Measurements from ENCODE around the gene GSN. TPM values are rescaled to one million over a fixed set of nuclear protein-coding genes. Genes with fewer than 3 reads are reported as not detected.

Gene GSN
- total and polyA plus RNA-seq, 10 of the 15 experiments (the other 5 are each of a cell fraction or from before 2014, with no cell fraction given) = 0.66 to 9.2 (median 6.2) TPM

DNA sequence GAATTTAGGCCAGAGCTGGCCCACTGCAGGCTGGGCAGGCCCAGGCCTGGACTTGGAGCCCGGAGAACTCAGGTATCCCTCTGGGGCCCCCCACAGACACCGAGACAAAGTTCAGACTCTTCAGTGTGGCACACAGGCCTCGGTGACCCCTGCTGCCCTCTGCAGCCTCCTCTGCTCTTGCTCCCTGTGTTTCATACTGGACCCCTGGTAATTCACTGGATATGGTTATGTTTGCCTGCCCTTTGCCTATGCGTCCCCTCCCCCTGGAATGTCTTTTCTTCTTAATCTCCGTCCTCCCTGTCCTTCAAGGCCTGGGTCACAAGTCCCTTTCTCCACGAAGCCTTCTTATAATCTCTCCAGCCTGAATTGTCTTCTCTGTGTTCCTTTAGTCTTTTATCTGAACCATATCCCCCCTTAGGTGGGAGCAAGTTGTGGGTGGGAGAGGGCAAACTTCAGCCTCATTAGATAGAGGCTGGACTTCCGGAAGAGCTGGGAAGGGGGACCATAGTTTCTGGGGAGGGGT is 30.1 kb downstream of the GSN start:
- ChIA-PET SMC1A (ENCODE audit: uncharacterized antibody, unreplicated experiment) (no interaction called here), CTCF (no interaction called here), POLR2A (no interaction called here), RAD21 (ENCODE audit: unreplicated experiment) (no interaction called here)
- no peak for DNase-seq (ENCODE audit: low read depth, low spot score)
- WGBS (ENCODE audit: insufficient coverage, insufficient replicate concordance, low lambda C conversion rate, missing lambda C conversion rate) = 83% methylated on average over 7 of the region's 7 CpGs
- Histone ChIP-seq H3K4me2 (ENCODE audit: control insufficient read depth, insufficient read depth) (no peak overlapping the region), H3K79me2 (ENCODE audit: control insufficient read depth, insufficient read depth, low read length) (no peaks in the 10 kb centered on the region), H3K4me1 (ENCODE audit: control insufficient read depth, insufficient read depth, low read length) (peaks cover 4% of the 10 kb centered on the region; the same call in 1 of the 2 replicates), H2AFZ (ENCODE audit: control insufficient read depth, low read depth, low read length) (no peak overlapping the region), H3K9ac (ENCODE audit: control insufficient read depth, insufficient read depth, low read length) (no peak overlapping the region), H3K27ac (ENCODE audit: control insufficient read depth, insufficient read depth) (no peak overlapping the region), H3K27me3 (replicated peaks in 1 of 2; ENCODE audit: control insufficient read depth in 2 of 2, insufficient read depth in 2 of 2, low read length in 1 of 2) (no peaks in the 10 kb centered on the region), H3K9me3 (replicated peaks; ENCODE audit: control insufficient read depth, insufficient read depth, low read length) (no peaks in the 10 kb centered on the region), H3K4me3 (no peak overlapping the region), H4K20me1 (ENCODE audit: control insufficient read depth, insufficient read depth) (no peaks in the 10 kb centered on the region), H3K36me3 (ENCODE audit: control insufficient read depth in 2 of 2, insufficient read depth in 2 of 2, low read length in 1 of 2) (no peaks in the 10 kb centered on the region; a peak in 1 of 4 replicates)
- no peak for ATAC-seq
- intact Hi-C loops (cut with micrococcal nuclease; ENCODE audit: unreplicated experiment) (no loop called here), in situ Hi-C loops (cut with MboI) (no loop called here)
- BruUV-seq (replicated peaks) = no TSS peak
- no peak for FAIRE-seq
- TF ChIP-seq POLR2AphosphoS5 (IDR thresholded peaks at IDR 0.05; ENCODE audit: low read length) (no peak), SMAD1 (IDR thresholded peaks at IDR 0.05; ENCODE audit: low read depth, partially characterized antibody) (no peak), LARP7 (IDR thresholded peaks at IDR 0.05) (no peak), STAT3 (IDR thresholded peaks at IDR 0.05; ENCODE audit: low read depth, low read length) (no peak), PML (IDR thresholded peaks at IDR 0.05; ENCODE audit: low read length) (no peak), ZNF622 (IDR thresholded peaks at IDR 0.05) (no peak)

GRCh38 chr9:121298689-121299466 is 30.9 kb downstream of the GSN start:
- no peaks in the 10 kb centered on the region for H3K9me3 ChIP-seq (replicated peaks; ENCODE audit: control insufficient read depth, insufficient read depth, low read length)
- peak overlapping the region; percentile 36; the same call in 1 of the 2 replicates for H3K4me3 ChIP-seq
- H3K9ac ChIP-seq (ENCODE audit: control insufficient read depth, insufficient read depth, low read length) = peak overlapping the region; percentile 14; the same call in 1 of the 2 replicates
- no peak for ATAC-seq
- BruUV-seq (replicated peaks) = no TSS peak
- no peaks in the 10 kb centered on the region for H4K20me1 ChIP-seq (ENCODE audit: control insufficient read depth, insufficient read depth)
- POLR2A ChIA-PET = no interaction called here
- SMC1A ChIA-PET (ENCODE audit: uncharacterized antibody, unreplicated experiment) = no interaction called here
- no peak for FAIRE-seq
- no peaks in the 10 kb centered on the region; a peak in 1 of 4 replicates for H3K36me3 ChIP-seq (ENCODE audit: control insufficient read depth in 2 of 2, insufficient read depth in 2 of 2, low read length in 1 of 2)
- H3K27ac ChIP-seq (ENCODE audit: control insufficient read depth, insufficient read depth) = no peak overlapping the region
- DNase-seq (ENCODE audit: low read depth, low spot score) = no peak
- 9% methylated on average over 13 of the region's 13 CpGs for WGBS (ENCODE audit: insufficient coverage, insufficient replicate concordance, low lambda C conversion rate, missing lambda C conversion rate)
- H3K4me2 ChIP-seq (ENCODE audit: control insufficient read depth, insufficient read depth) = peak overlapping the region; percentile 21
- CTCF ChIA-PET = interaction anchor here (0.7 kb wide), 1 partner anchor 132 kb away, joined by 3 read pairs; no protein-coding TSS in a partner anchor
- H3K79me2 ChIP-seq (ENCODE audit: control insufficient read depth, insufficient read depth, low read length) = no peaks in the 10 kb centered on the region
- intact Hi-C loops (cut with micrococcal nuclease; ENCODE audit: unreplicated experiment) (no loop called here), in situ Hi-C loops (cut with MboI) (no loop called here)
- H2AFZ ChIP-seq (ENCODE audit: control insufficient read depth, low read depth, low read length) = no peak overlapping the region
- RAD21 ChIA-PET (ENCODE audit: unreplicated experiment) = no interaction called here
- no peaks in the 10 kb centered on the region for H3K27me3 ChIP-seq (replicated peaks in 1 of 2; ENCODE audit: control insufficient read depth in 2 of 2, insufficient read depth in 2 of 2, low read length in 1 of 2)
- peaks cover 4% of the 10 kb centered on the region; the same call in 1 of the 2 replicates for H3K4me1 ChIP-seq (ENCODE audit: control insufficient read depth, insufficient read depth, low read length)
- TF ChIP-seq, protein P1, sequence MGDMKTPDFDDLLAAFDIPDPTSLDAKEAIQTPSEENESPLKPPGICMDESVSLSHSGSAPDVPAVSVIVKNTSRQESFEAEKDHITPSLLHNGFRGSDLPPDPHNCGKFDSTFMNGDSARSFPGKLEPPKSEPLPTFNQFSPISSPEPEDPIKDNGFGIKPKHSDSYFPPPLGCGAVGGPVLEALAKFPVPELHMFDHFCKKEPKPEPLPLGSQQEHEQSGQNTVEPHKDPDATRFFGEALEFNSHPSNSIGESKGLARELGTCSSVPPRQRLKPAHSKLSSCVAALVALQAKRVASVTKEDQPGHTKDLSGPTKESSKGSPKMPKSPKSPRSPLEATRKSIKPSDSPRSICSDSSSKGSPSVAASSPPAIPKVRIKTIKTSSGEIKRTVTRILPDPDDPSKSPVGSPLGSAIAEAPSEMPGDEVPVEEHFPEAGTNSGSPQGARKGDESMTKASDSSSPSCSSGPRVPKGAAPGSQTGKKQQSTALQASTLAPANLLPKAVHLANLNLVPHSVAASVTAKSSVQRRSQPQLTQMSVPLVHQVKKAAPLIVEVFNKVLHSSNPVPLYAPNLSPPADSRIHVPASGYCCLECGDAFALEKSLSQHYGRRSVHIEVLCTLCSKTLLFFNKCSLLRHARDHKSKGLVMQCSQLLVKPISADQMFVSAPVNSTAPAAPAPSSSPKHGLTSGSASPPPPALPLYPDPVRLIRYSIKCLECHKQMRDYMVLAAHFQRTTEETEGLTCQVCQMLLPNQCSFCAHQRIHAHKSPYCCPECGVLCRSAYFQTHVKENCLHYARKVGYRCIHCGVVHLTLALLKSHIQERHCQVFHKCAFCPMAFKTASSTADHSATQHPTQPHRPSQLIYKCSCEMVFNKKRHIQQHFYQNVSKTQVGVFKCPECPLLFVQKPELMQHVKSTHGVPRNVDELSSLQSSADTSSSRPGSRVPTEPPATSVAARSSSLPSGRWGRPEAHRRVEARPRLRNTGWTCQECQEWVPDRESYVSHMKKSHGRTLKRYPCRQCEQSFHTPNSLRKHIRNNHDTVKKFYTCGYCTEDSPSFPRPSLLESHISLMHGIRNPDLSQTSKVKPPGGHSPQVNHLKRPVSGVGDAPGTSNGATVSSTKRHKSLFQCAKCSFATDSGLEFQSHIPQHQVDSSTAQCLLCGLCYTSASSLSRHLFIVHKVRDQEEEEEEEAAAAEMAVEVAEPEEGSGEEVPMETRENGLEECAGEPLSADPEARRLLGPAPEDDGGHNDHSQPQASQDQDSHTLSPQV (IDR thresholded peaks at IDR 0.05) = no peak
- TF ChIP-seq BMI1 (IDR thresholded peaks at IDR 0.05; ENCODE audit: borderline replicate concordance) = no peak
- TF ChIP-seq STAT3 (IDR thresholded peaks at IDR 0.05; ENCODE audit: low read depth, low read length) = no peak
- TF ChIP-seq REST (IDR thresholded peaks at IDR 0.05; ENCODE audit: low read depth, low read length) = no peak
